RWPE2 (cell line): ENCODE data around the gene PHF2.

ENCODE experiments used
- ATAC-seq: fragments of 200-7000 bp; cut with Tn5 transposase; 3 replicates; pipeline ENCODE4 v1.9.1; 2021; ENCODE audit warnings: low read depth
- DNase-seq: peaks from one replicate; pipeline ENCODE4 v3.0.0-alpha.2; 2020; ENCODE audit warnings: low spot score
- H3K27ac ChIP-seq: fragments of 450-650 bp; 2 replicates; pipeline ENCODE4 v1.5.1; 2017; ENCODE audit warnings: mild to moderate bottlenecking; ENCODE audit not compliant: poor library complexity, severe bottlenecking
- H3K27me3 ChIP-seq: fragments of 250-450 bp; sonication (Bioruptor Pico); 2 replicates; pipeline ENCODE4 v1.5.1; 2021; ENCODE audit warnings: mild to moderate bottlenecking, moderate library complexity; ENCODE audit not compliant: insufficient read depth, poor library complexity, severe bottlenecking
- H3K36me3 ChIP-seq: fragments of 250-450 bp; sonication (Bioruptor Pico); 2 replicates; pipeline ENCODE4 v1.5.1; 2020; ENCODE audit warnings: low read depth, mild to moderate bottlenecking, moderate library complexity
- H3K4me1 ChIP-seq: fragments of 250-450 bp; sonication (Bioruptor Pico); 2 replicates; pipeline ENCODE4 v1.5.1; 2021; ENCODE audit warnings: mild to moderate bottlenecking, moderate library complexity; ENCODE audit not compliant: insufficient read depth, poor library complexity, severe bottlenecking
- H3K4me3 ChIP-seq: fragments of 250-450 bp; sonication (Bioruptor Pico); 2 replicates; pipeline ENCODE4 v1.5.1; 2021; ENCODE audit warnings: mild to moderate bottlenecking, moderate library complexity; ENCODE audit not compliant: severe bottlenecking
- H3K9me3 ChIP-seq: fragments of 250-450 bp; sonication (Bioruptor Pico); 2 replicates; pipeline ENCODE4 v1.5.1; 2021; ENCODE audit warnings: mild to moderate bottlenecking, moderate library complexity; ENCODE audit not compliant: severe bottlenecking
- TF ChIP-seq, protein P1 (sequence below): fragments of 450-650 bp; IDR thresholded peaks from one replicate; pipeline ENCODE4 v1.5.1; 2017; ENCODE audit warnings: mild to moderate bottlenecking, moderate library complexity; ENCODE audit not compliant: poor library complexity, severe bottlenecking

The PHF2 gene

DNA sequence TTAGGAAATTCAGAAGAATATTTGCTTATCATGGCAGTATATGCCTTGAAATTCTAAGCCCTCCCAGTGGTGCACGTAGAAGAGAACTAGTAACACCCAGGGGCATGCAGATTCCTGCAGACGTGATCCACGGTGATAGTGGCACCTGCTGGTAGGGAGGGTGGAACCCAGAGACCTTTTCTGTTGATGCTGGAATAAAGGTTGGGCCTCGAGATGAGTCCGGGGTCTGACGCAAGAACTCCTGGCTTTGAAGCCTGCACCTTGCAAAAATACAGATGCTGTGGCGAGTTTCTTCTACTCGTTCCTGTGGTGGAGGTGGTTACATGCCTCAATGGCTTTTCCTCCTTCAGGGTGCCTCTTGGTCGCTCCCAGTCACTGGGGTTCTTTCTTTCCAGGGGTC is 39.5 kb upstream of the PHF2 start:
- ATAC-seq (no peak), DNase-seq (no peak)
- Histone ChIP-seq H3K27ac (no peak overlapping the region), H3K27me3 (no peaks in the 10 kb centered on the region), H3K4me1 (no peaks in the 10 kb centered on the region), H3K36me3 (peaks cover 70% of the 10 kb centered on the region), H3K4me3 (no peak overlapping the region), H3K9me3 (no peaks in the 10 kb centered on the region)
- TF ChIP-seq, protein P1, sequence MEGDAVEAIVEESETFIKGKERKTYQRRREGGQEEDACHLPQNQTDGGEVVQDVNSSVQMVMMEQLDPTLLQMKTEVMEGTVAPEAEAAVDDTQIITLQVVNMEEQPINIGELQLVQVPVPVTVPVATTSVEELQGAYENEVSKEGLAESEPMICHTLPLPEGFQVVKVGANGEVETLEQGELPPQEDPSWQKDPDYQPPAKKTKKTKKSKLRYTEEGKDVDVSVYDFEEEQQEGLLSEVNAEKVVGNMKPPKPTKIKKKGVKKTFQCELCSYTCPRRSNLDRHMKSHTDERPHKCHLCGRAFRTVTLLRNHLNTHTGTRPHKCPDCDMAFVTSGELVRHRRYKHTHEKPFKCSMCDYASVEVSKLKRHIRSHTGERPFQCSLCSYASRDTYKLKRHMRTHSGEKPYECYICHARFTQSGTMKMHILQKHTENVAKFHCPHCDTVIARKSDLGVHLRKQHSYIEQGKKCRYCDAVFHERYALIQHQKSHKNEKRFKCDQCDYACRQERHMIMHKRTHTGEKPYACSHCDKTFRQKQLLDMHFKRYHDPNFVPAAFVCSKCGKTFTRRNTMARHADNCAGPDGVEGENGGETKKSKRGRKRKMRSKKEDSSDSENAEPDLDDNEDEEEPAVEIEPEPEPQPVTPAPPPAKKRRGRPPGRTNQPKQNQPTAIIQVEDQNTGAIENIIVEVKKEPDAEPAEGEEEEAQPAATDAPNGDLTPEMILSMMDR, result no peak

DNA sequence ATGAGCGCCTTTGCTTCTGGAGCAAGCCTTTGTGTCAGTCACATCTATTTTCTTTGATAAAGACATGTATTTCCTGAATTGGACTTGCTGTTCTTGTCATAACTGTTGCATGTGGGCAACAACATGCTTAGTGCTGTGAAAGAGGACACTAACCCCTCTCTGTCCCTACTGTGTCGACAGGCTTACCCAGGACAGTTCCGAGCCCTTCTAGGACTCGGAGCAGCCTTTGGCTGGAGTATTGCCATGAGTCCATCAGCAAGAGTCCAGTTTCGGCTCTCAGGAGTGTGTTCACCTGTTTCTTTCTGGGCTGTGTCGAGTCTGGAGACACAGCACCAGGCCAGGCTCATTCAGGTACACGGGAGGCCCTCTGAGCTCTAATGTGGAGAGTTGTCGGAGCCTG is 36.1 kb upstream of the PHF2 start:
- Histone ChIP-seq H3K9me3 (no peaks in the 10 kb centered on the region), H3K4me1 (no peaks in the 10 kb centered on the region), H3K36me3 (peaks cover 82% of the 10 kb centered on the region), H3K27ac (no peak overlapping the region), H3K27me3 (no peaks in the 10 kb centered on the region), H3K4me3 (no peak overlapping the region)
- TF ChIP-seq, protein P1, result no peak
- ATAC-seq (no peak), DNase-seq (no peak)

DNA sequence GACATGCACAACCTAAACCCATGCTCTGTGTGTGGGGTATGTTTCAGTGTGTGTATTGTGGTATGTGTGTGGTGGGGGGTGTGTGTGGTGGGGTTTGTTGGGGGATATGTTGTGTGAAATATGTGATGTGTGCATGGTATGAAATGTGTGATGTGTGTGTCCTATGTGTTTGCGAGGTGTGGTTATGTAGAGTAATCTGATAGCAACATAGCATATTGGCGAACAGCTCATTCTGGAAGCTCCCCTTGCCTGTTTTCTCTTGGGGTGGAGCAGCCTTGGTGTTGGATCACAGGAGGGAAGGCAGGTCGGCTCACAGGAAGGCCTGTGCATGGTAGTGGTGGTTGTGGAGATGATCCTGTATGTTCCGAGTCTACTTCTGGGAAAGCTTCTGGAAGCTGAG is 35.4 kb upstream of the PHF2 start:
- H3K4me1 ChIP-seq, result no peaks in the 10 kb centered on the region
- no peaks in the 10 kb centered on the region for H3K9me3 ChIP-seq
- H3K36me3 ChIP-seq, result peaks cover 86% of the 10 kb centered on the region
- no peaks in the 10 kb centered on the region for H3K27me3 ChIP-seq
- H3K4me3 ChIP-seq, result no peak overlapping the region
- ATAC-seq (no peak), DNase-seq (no peak)
- H3K27ac ChIP-seq, result no peak overlapping the region
- TF ChIP-seq, protein P1, result no peak

DNA sequence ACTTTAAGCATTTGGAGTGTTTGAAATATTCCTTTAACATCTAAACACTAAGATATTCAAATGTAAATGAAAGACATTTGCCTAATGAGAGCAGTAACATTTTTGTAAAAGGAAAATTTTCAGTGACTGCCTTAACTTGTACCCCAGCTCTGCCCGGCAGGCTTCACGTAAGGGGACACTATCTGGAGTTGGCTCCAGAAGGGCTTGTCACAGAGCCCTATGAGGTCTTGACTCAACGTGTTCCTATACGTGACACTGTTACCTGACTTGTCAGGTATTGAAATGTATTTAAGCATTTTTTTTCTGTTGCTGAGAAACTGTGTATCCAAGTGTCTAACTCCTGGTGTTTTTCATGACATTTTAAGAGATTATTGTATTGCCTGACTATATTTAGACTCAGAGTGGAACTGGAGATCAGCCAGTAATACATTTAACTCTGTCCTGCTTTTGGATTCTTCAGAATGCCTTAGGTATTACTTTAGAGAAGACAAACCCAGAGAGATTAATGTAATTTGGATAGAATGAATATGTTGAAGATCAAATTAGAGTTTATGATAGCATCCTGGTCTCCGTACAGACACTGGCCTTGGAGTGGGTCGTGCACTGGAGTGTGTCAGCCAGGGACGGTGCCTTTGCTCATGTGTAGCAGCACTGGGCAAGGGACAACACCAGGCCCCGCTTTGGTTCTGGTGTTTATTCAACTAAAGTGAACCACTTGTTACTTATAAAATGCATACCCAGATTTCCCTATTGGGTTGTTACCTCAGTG is 34.6 kb upstream of the PHF2 start:
- Histone ChIP-seq H3K27me3 (no peaks in the 10 kb centered on the region), H3K9me3 (no peaks in the 10 kb centered on the region), H3K4me1 (no peaks in the 10 kb centered on the region), H3K27ac (no peak overlapping the region), H3K4me3 (no peak overlapping the region), H3K36me3 (peaks cover 87% of the 10 kb centered on the region)
- TF ChIP-seq, protein P1, result no peak
- ATAC-seq, result no peak
- DNase-seq, result no peak

GRCh38 chr9:93543117-93543516 is 33.3 kb upstream of the PHF2 start:
- H3K36me3 ChIP-seq, result peaks cover 85% of the 10 kb centered on the region

More at GRCh38 chr9:93543117-93543516, 33.3 kb upstream of the PHF2 start:
- ATAC-seq (no peak), DNase-seq (no peak)
- H3K4me3 ChIP-seq, result no peak overlapping the region
- TF ChIP-seq, protein P1, result no peak
- H3K27me3 ChIP-seq, result no peaks in the 10 kb centered on the region
- no peak overlapping the region for H3K27ac ChIP-seq
- no peaks in the 10 kb centered on the region for H3K4me1 ChIP-seq
- H3K9me3 ChIP-seq, result no peaks in the 10 kb centered on the region
